Mammary epithelial cell (primary cell): ENCODE measurements around the gene SLC35G2.
"Not testable (repeated sequence)": the region's sequence is repeated elsewhere in the genome, so short reads cannot be mapped to it uniquely, and the experiment has no call there.

Source experiments
- EZH2 ChIP-seq: IDR thresholded peaks from 2 replicates; pipeline ENCODE4 v1.6.1; 2012; ENCODE audit warnings: low read length, inconsistent platforms, borderline replicate concordance
- TF ChIP-seq, protein P1 (sequence below), 2 donors: IDR thresholded peaks in 1 of 2; conservative IDR thresholded peaks in 1 of 2; 2 replicates each; pipeline ENCODE4 v1.5.1; 2011 to 2012; ENCODE audit warnings: inconsistent platforms in 2 of 2, low read length in 2 of 2, mild to moderate bottlenecking in 2 of 2, control low read depth in 1 of 2, low read depth in 1 of 2; ENCODE audit not compliant: insufficient read depth in 1 of 2; ENCODE audit errors: extremely low read depth in 1 of 2

DNA sequence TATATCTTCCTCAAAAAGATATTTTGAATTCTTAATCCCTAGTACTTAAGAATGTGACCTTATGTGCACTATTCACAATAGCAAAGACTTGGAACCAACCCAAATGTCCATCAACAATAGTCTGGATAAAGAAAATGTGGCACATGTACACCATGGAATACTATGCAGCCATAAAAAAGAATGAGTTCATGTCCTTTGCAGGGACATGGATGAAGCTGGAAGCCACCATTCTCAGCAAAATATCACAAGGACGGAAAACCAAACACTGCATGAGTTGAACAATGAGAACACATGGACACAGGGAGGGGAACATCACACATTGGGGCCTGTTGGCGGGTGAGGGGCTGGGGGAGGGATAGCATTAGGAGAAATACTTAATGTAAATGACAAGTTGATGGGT is 60.6 kb downstream of the SLC35G2 start:
- TF ChIP-seq, protein P1, sequence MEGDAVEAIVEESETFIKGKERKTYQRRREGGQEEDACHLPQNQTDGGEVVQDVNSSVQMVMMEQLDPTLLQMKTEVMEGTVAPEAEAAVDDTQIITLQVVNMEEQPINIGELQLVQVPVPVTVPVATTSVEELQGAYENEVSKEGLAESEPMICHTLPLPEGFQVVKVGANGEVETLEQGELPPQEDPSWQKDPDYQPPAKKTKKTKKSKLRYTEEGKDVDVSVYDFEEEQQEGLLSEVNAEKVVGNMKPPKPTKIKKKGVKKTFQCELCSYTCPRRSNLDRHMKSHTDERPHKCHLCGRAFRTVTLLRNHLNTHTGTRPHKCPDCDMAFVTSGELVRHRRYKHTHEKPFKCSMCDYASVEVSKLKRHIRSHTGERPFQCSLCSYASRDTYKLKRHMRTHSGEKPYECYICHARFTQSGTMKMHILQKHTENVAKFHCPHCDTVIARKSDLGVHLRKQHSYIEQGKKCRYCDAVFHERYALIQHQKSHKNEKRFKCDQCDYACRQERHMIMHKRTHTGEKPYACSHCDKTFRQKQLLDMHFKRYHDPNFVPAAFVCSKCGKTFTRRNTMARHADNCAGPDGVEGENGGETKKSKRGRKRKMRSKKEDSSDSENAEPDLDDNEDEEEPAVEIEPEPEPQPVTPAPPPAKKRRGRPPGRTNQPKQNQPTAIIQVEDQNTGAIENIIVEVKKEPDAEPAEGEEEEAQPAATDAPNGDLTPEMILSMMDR (conservative IDR thresholded peaks at IDR 0.05 in 1 of 2, IDR thresholded peaks at IDR 0.05 in 1 of 2; ENCODE audit: extremely low read depth in 1 of 2, insufficient read depth in 1 of 2, low read depth in 1 of 2, low read length in 2 of 2) = not testable (repeated sequence)
- not testable (repeated sequence) for TF ChIP-seq EZH2
